ENCODE results near the gene EPB41L2. TPM values are rescaled to one million over a fixed set of nuclear protein-coding genes. Genes with fewer than 3 reads are reported as not detected.
A peak's percentile ranks its signal among the peaks of the same experiment; 100 is the strongest.

EPB41L2 gene
- total RNA-seq, 4 donors from 2014 or later, result 46.1 to 258 (median 88.3) TPM

GRCh38 chr6:130831607-130832006, 231.4 kb downstream of the EPB41L2 start:
- Histone ChIP-seq H3K36me3 (no peaks in the 10 kb centered on the region), H3K27ac (no peak overlapping the region), H3K27me3 (no peaks in the 10 kb centered on the region), H3K4me1 (no peaks in the 10 kb centered on the region), H3K4me3 (no peak overlapping the region), H3K9me3 (no peaks in the 10 kb centered on the region)
- no peak for TF ChIP-seq CTCF (IDR thresholded peaks at IDR 0.05)
- no peak for DNase-seq

- Histone ChIP-seq H3K9me3 (no peaks in the 10 kb centered on the region), H3K27me3 (no peaks in the 10 kb centered on the region), H3K4me1 (no peaks in the 10 kb centered on the region), H3K36me3 (no peaks in the 10 kb centered on the region), H3K4me3 (peak overlapping the region in 1 of 4 donors; percentile 55), H3K27ac (no peak overlapping the region)
- no peak for DNase-seq
- TF ChIP-seq POLR2A (IDR thresholded peaks at IDR 0.05) (no peak), CTCF (IDR thresholded peaks at IDR 0.05) (no peak)
These were observed 233.6 kb downstream of the EPB41L2 start for GRCh38 chr6:130829333-130829910.

GRCh38 chr6:130827247-130828149, 235.5 kb downstream of the EPB41L2 start, which contains the start of gene SMLR1:
Gene SMLR1, plus strand, starts transcription at chr6:130827406. Its CDS starts 8 bp downstream, at chr6:130827414.
- peak within 1 kb of the TSS in 3 of 4 donors; percentile 33 to 79 (median 46) for H3K27ac ChIP-seq
- H3K4me1 ChIP-seq, result no peaks in the 10 kb centered on the region
- no peaks in the 10 kb centered on the region for H3K36me3 ChIP-seq
- H3K27me3 ChIP-seq, result no peaks in the 10 kb centered on the region
- H3K4me3 ChIP-seq, result peak within 1 kb of the TSS in 3 of 4 donors; percentile 4 to 55 (median 43)
- no peaks in the 10 kb centered on the region for H3K9me3 ChIP-seq
- no peak for TF ChIP-seq CTCF (IDR thresholded peaks at IDR 0.05)
- peak in 1 of 2 donors; percentile 72 for TF ChIP-seq POLR2A (IDR thresholded peaks at IDR 0.05)
- peak in 2 of 3 donors; percentile 58 for DNase-seq

- TF ChIP-seq CTCF (IDR thresholded peaks at IDR 0.05), result no peak
- no peak for TF ChIP-seq POLR2A (IDR thresholded peaks at IDR 0.05)
- Histone ChIP-seq H3K36me3 (no peaks in the 10 kb centered on the region), H3K27ac (no peak overlapping the region), H3K4me3 (no peak overlapping the region), H3K9me3 (no peaks in the 10 kb centered on the region), H3K4me1 (no peaks in the 10 kb centered on the region), H3K27me3 (no peaks in the 10 kb centered on the region)
- no peak for DNase-seq
These were observed 236.4 kb downstream of the EPB41L2 start for GRCh38 chr6:130826442-130827246.

GRCh38 chr6:130825772-130826441, 237.1 kb downstream of the EPB41L2 start:
- H3K9me3 ChIP-seq, result no peaks in the 10 kb centered on the region
- no peaks in the 10 kb centered on the region for H3K27me3 ChIP-seq
- no peak overlapping the region for H3K27ac ChIP-seq
- no peak for DNase-seq
- TF ChIP-seq POLR2A (IDR thresholded peaks at IDR 0.05) (no peak), CTCF (IDR thresholded peaks at IDR 0.05) (no peak)
- no peaks in the 10 kb centered on the region for H3K36me3 ChIP-seq
- H3K4me3 ChIP-seq, result no peak overlapping the region
- no peaks in the 10 kb centered on the region for H3K4me1 ChIP-seq

Data from Peyer's patch (tissue), 4 donors.